Peyer's patch (tissue), 4 donors: ENCODE results near the gene FOSL1. TPM values are rescaled to one million over a fixed set of nuclear protein-coding genes. Genes with fewer than 3 reads are reported as not detected.

Experiments used
- DNase-seq, 3 donors: peaks; one replicate each; pipeline ENCODE4 v3.0.0-alpha.2; 2017 to 2019
- H3K27ac ChIP-seq, 4 donors: fragments of 200-600 bp; sonication (generic); one replicate each; pipeline ENCODE4 v1.5.1; 2016 to 2019
- H3K27me3 ChIP-seq, 2 donors: fragments of 200-600 bp; sonication (generic); one replicate each; pipeline ENCODE4 v1.5.1; 2019
- H3K36me3 ChIP-seq, 3 donors: fragments of 200-600 bp; sonication (generic); one replicate each; pipeline ENCODE4 v1.5.1; 2016 to 2019
- H3K4me1 ChIP-seq, 4 donors: fragments of 200-600 bp; sonication (generic); one replicate each; pipeline ENCODE4 v1.5.1; 2016 to 2019
- H3K4me3 ChIP-seq, 4 donors: fragments of 200-600 bp; sonication (generic); 1 replicate in 3 of 4; 2 replicates in 1 of 4; pipeline ENCODE4 v1.5.1; 2016 to 2019; ENCODE audit warnings: mild to moderate bottlenecking in 1 of 4
- H3K9me3 ChIP-seq, 4 donors: fragments of 200-600 bp; sonication (generic); one replicate each; pipeline ENCODE4 v1.5.1; 2016 to 2019; ENCODE audit warnings: mild to moderate bottlenecking in 1 of 4
- CTCF ChIP-seq, 6 experiments: fragments of 450-650 bp in 4 of 6; fragments of 200-600 bp in 2 of 6; sonication (generic) in 1 of 6; IDR thresholded peaks; one replicate each; pipeline ENCODE4 v1.5.1; 2017 to 2019; ENCODE audit warnings: antibody characterized with exemption in 6 of 6, mild to moderate bottlenecking in 3 of 6, moderate library complexity in 1 of 6
- POLR2A ChIP-seq, 2 donors: fragments of 450-650 bp; IDR thresholded peaks; one replicate each; pipeline ENCODE4 v1.5.1; 2017; ENCODE audit warnings: antibody characterized with exemption in 2 of 2, mild to moderate bottlenecking in 2 of 2, moderate library complexity in 2 of 2
- total RNA-seq, 4 donors: library from RNA; depleted of rRNA; stranded (reverse); fragments of >200 nt; gene quantifications; one replicate each; pipeline ENCODE4 v1.1.0, GENCODE V29; 2016

Gene FOSL1
- total RNA-seq, 4 donors from 2014 or later: 1.5 to 7.4 (median 1.7) TPM; not detected in 1

DNA sequence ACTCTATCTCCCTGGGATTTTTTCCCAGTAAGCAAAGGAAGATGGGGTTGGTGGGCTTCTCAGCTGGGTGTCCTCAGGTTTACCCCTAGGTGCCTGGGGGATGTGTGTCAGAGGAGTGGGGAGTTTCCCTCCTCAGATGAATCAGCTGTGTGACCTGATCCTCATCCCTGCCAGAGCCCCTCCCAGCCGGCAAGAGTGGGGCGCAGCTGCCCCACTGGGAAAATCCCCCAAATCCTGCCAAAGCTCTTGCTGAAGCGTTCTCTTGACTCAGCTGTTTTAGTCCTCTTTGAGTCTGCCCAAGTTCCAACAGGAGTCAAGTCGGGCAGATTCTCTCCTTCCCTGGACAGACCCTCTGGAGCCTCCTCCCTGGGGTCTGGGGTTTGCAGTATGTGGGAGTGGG is 12.7 kb upstream of the FOSL1 start:
- TF ChIP-seq CTCF (IDR thresholded peaks at IDR 0.05) (no peak), POLR2A (IDR thresholded peaks at IDR 0.05) (no peak)
- H3K27ac ChIP-seq: no peak overlapping the region
- peaks cover 2 to 36% (median 9%) of the 10 kb centered on the region in 4 donors for H3K4me1 ChIP-seq
- no peak for DNase-seq
- H3K36me3 ChIP-seq: no peaks in the 10 kb centered on the region
- H3K4me3 ChIP-seq: no peak overlapping the region
- H3K27me3 ChIP-seq: no peaks in the 10 kb centered on the region
- H3K9me3 ChIP-seq: no peaks in the 10 kb centered on the region

GRCh38 chr11:65911682-65912568 is 11.7 kb upstream of the FOSL1 start:
- H3K27ac ChIP-seq: peak overlapping the region in 1 of 4 donors; percentile 49
- no peaks in the 10 kb centered on the region for H3K36me3 ChIP-seq
- H3K9me3 ChIP-seq: no peaks in the 10 kb centered on the region
- TF ChIP-seq POLR2A (IDR thresholded peaks at IDR 0.05) (no peak), CTCF (IDR thresholded peaks at IDR 0.05) (peak in 2 of 6 experiments; percentile 24)
- peaks cover 0 to 27% (median under 1%) of the 10 kb centered on the region in 4 donors for H3K4me1 ChIP-seq
- DNase-seq: no peak
- no peak overlapping the region for H3K4me3 ChIP-seq
- H3K27me3 ChIP-seq: no peaks in the 10 kb centered on the region

- Histone ChIP-seq H3K27ac (no peak overlapping the region), H3K4me1 (peaks cover 0 to 5% (median 0%) of the 10 kb centered on the region in 4 donors), H3K27me3 (no peaks in the 10 kb centered on the region), H3K36me3 (no peaks in the 10 kb centered on the region), H3K4me3 (no peak overlapping the region), H3K9me3 (no peaks in the 10 kb centered on the region)
- TF ChIP-seq POLR2A (IDR thresholded peaks at IDR 0.05) (no peak), CTCF (IDR thresholded peaks at IDR 0.05) (no peak)
- no peak for DNase-seq
Observed at GRCh38 chr11:65907878-65908277, 7.7 kb upstream of the FOSL1 start.

GRCh38 chr11:65906602-65907001 is 6.4 kb upstream of the FOSL1 start:
- peaks cover 0 to 4% (median 0%) of the 10 kb centered on the region in 4 donors for H3K4me1 ChIP-seq
- no peaks in the 10 kb centered on the region for H3K27me3 ChIP-seq
- no peak for DNase-seq
- no peaks in the 10 kb centered on the region for H3K9me3 ChIP-seq
- no peak overlapping the region for H3K4me3 ChIP-seq
- TF ChIP-seq POLR2A (IDR thresholded peaks at IDR 0.05) (no peak), CTCF (IDR thresholded peaks at IDR 0.05) (no peak)
- no peaks in the 10 kb centered on the region for H3K36me3 ChIP-seq
- no peak overlapping the region for H3K27ac ChIP-seq

DNA sequence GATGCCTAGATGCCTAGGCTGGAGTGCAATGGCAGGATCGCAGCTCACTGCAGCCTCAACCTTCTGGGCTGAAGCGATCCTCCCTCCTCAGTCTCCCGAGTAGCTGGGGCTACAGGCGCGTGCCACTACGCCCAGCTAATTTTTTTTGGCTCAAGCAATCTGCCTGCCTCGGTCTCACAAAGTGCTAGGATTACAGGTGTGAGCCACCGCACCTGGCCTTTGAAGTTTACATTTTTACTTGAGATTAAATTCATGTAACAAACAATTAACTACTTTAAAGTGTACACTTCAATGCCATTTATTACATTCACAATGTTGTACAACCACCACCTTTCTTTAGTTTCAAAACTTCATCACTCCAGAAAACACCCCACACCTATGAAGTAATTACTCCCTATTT is 3.5 kb upstream of the FOSL1 start:
- no peaks in the 10 kb centered on the region for H3K36me3 ChIP-seq
- DNase-seq: no peak
- peaks cover 10 to 21% (median 15%) of the 10 kb centered on the region in 4 donors for H3K4me1 ChIP-seq
- no peaks in the 10 kb centered on the region for H3K9me3 ChIP-seq
- no peak overlapping the region for H3K27ac ChIP-seq
- H3K4me3 ChIP-seq: no peak overlapping the region
- H3K27me3 ChIP-seq: peaks cover 0 to 5% of the 10 kb centered on the region in 2 donors
- TF ChIP-seq CTCF (IDR thresholded peaks at IDR 0.05) (no peak), POLR2A (IDR thresholded peaks at IDR 0.05) (no peak)
